Smooth muscle cell (in vitro differentiated cells): ENCODE measurements around the gene ZNF23. TPM values are rescaled to one million over a fixed set of nuclear protein-coding genes. Genes with fewer than 3 reads are reported as not detected.

Experiments used
- DNase-seq: peaks from one replicate; lab custom pipeline; 2025; ENCODE audit not compliant: unreplicated experiment; lab: John Stamatoyannopoulos, UW
- H2AFZ ChIP-seq: fragments of 200-600 bp; sonication (generic); 2 replicates; pipeline ENCODE4 v1.6.0; 2016; ENCODE audit warnings: antibody characterized with exemption, low read depth, mild to moderate bottlenecking
- H3F3A ChIP-seq: fragments of 200-600 bp; sonication (generic); 2 replicates; pipeline ENCODE4 v1.6.0; 2017; ENCODE audit warnings: antibody characterized with exemption, low read depth
- H3K27ac ChIP-seq: fragments of 200-600 bp; sonication (generic); 2 replicates; pipeline ENCODE4 v1.5.1; 2016; ENCODE audit warnings: low read depth, mild to moderate bottlenecking
- H3K27me3 ChIP-seq: fragments of 200-600 bp; sonication (generic); 2 replicates; pipeline ENCODE4 v1.6.1; 2016; ENCODE audit warnings: low read depth, mild to moderate bottlenecking
- H3K36me3 ChIP-seq: fragments of 200-600 bp; sonication (generic); 2 replicates; pipeline ENCODE4 v1.5.1; 2016; ENCODE audit warnings: low read depth
- H3K4me1 ChIP-seq: fragments of 200-600 bp; sonication (generic); 2 replicates; pipeline ENCODE4 v1.5.1; 2016; ENCODE audit warnings: low read depth
- H3K4me2 ChIP-seq: fragments of 200-600 bp; sonication (generic); 2 replicates; pipeline ENCODE4 v1.6.0; 2016; ENCODE audit warnings: mild to moderate bottlenecking
- H3K4me3 ChIP-seq: fragments of 200-600 bp; sonication (generic); 2 replicates; pipeline ENCODE4 v1.5.1; 2016; ENCODE audit warnings: mild to moderate bottlenecking
- H3K79me2 ChIP-seq: fragments of 200-600 bp; sonication (generic); 2 replicates; pipeline ENCODE4 v1.6.0; 2016; ENCODE audit warnings: low read depth, mild to moderate bottlenecking
- H3K9ac ChIP-seq: fragments of 200-600 bp; sonication (generic); 2 replicates; pipeline ENCODE4 v1.6.0; 2016; ENCODE audit warnings: low read depth
- H3K9me3 ChIP-seq: fragments of 200-600 bp; sonication (generic); replicated peaks from 2 replicates; pipeline ENCODE4 v1.5.1; 2016; ENCODE audit warnings: low read depth
- H4K20me1 ChIP-seq: fragments of 200-600 bp; sonication (generic); 2 replicates; pipeline ENCODE4 v1.6.0; 2016; ENCODE audit warnings: low read depth
- WGBS: methylation state at CpG from one replicate; pipeline ENCODE4 v1.1.7; 2016; ENCODE audit warnings: low lambda C conversion rate; 5-methylcytosine and 5-hydroxymethylcytosine counted together
- polyA plus RNA-seq: library from polyadenylated mRNA; unstranded; fragments of >200 nt; fragmentation: Nextera tagmentation; extraction: Ambion mirVana; gene quantifications from 2 replicates; pipeline ENCODE4 v1.2.1, GENCODE V29; 2016
- total RNA-seq: library from RNA; depleted of rRNA; stranded (reverse); fragments of >200 nt; gene quantifications from 2 replicates; pipeline ENCODE4 v1.2.3, GENCODE V29; 2014
- TF ChIP-seq, protein P1 (sequence below): fragments of 200-600 bp; sonication (generic); IDR thresholded peaks from 2 replicates; pipeline ENCODE4 v1.5.1; 2017; ENCODE audit warnings: borderline replicate concordance, mild to moderate bottlenecking, antibody characterized with exemption; ENCODE audit not compliant: insufficient read depth, poor library complexity, severe bottlenecking

The ZNF23 gene
- total and polyA plus RNA-seq, 2 experiments from 2014 or later, result 6.8 to 13.1 TPM

GRCh38 chr16:71473891-71474290 is 11.8 kb upstream of the ZNF23 start:
- Histone ChIP-seq H3K4me1 (no peaks in the 10 kb centered on the region), H3F3A (no peaks in the 10 kb centered on the region), H3K27ac (no peak overlapping the region), H3K4me3 (no peak overlapping the region), H3K9me3 (no peaks in the 10 kb centered on the region), H3K79me2 (no peaks in the 10 kb centered on the region), H4K20me1 (no peaks in the 10 kb centered on the region), H3K36me3 (no peaks in the 10 kb centered on the region), H3K9ac (no peak overlapping the region), H3K4me2 (no peak overlapping the region), H3K27me3 (no peaks in the 10 kb centered on the region), H2AFZ (no peak overlapping the region)
- TF ChIP-seq, protein P1, sequence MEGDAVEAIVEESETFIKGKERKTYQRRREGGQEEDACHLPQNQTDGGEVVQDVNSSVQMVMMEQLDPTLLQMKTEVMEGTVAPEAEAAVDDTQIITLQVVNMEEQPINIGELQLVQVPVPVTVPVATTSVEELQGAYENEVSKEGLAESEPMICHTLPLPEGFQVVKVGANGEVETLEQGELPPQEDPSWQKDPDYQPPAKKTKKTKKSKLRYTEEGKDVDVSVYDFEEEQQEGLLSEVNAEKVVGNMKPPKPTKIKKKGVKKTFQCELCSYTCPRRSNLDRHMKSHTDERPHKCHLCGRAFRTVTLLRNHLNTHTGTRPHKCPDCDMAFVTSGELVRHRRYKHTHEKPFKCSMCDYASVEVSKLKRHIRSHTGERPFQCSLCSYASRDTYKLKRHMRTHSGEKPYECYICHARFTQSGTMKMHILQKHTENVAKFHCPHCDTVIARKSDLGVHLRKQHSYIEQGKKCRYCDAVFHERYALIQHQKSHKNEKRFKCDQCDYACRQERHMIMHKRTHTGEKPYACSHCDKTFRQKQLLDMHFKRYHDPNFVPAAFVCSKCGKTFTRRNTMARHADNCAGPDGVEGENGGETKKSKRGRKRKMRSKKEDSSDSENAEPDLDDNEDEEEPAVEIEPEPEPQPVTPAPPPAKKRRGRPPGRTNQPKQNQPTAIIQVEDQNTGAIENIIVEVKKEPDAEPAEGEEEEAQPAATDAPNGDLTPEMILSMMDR, result no peak
- 87% methylated on average over 5 of the region's 5 CpGs for WGBS
- DNase-seq, result no peak

DNA sequence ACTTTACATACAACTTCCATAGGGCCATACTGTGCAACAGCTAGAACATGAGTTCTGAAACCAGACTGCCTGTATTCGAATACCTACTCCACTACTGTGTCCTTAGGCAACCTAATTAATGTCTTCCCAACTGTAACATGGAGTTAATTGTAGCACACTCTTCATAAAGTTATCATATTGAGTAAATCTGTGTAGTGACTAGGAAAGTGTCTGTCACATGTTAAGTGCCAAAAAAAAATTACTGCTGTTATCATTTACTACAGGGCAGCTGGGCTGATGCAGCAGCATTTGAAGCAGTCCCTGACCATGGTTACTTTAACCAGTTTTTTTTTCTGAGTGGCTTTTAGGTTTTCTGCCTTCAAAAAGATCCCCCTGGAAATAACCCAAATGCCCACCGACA is 10.9 kb upstream of the ZNF23 start:
- Histone ChIP-seq H3K4me3 (no peak overlapping the region), H3K27me3 (no peaks in the 10 kb centered on the region), H3K4me1 (no peaks in the 10 kb centered on the region), H3K79me2 (no peaks in the 10 kb centered on the region), H3K27ac (no peak overlapping the region), H3K9me3 (no peaks in the 10 kb centered on the region), H3K4me2 (no peak overlapping the region), H3K9ac (no peak overlapping the region), H4K20me1 (no peaks in the 10 kb centered on the region), H3K36me3 (no peaks in the 10 kb centered on the region), H3F3A (no peaks in the 10 kb centered on the region), H2AFZ (no peak overlapping the region)
- DNase-seq, result no peak
- WGBS, result 96% methylated on average over 2 of the region's 2 CpGs
- TF ChIP-seq, protein P1, result no peak

DNA sequence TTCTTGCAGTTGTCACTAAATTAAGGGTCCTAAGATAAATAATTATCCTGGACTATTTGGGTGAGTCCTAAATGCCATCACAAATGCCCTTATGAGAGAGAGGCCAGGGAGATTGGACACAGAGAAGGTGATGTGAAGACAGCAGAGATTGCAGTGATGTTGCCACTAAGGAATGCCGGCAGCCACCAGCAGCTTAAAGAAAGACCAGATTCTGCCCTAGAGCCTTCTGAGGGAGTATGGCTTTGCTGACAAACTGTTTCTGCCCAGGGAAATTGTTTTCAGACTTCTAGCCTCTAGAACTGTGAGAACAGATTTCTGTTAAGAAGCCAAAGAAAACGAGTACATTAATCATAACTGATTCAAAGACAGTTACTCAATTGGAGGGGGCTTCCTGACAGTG is 10.0 kb upstream of the ZNF23 start:
- no peaks in the 10 kb centered on the region for H3K36me3 ChIP-seq
- no peak overlapping the region for H3K4me2 ChIP-seq
- no peaks in the 10 kb centered on the region for H4K20me1 ChIP-seq
- H3K9me3 ChIP-seq, result no peaks in the 10 kb centered on the region
- no peaks in the 10 kb centered on the region for H3K4me1 ChIP-seq
- DNase-seq, result no peak
- 63% methylated on average over 2 of the region's 2 CpGs for WGBS
- no peak overlapping the region for H3K9ac ChIP-seq
- H3K27ac ChIP-seq, result no peak overlapping the region
- no peaks in the 10 kb centered on the region for H3K27me3 ChIP-seq
- H3K4me3 ChIP-seq, result no peak overlapping the region
- H3F3A ChIP-seq, result no peaks in the 10 kb centered on the region
- H2AFZ ChIP-seq, result no peak overlapping the region
- no peaks in the 10 kb centered on the region for H3K79me2 ChIP-seq
- TF ChIP-seq, protein P1, result no peak

DNA sequence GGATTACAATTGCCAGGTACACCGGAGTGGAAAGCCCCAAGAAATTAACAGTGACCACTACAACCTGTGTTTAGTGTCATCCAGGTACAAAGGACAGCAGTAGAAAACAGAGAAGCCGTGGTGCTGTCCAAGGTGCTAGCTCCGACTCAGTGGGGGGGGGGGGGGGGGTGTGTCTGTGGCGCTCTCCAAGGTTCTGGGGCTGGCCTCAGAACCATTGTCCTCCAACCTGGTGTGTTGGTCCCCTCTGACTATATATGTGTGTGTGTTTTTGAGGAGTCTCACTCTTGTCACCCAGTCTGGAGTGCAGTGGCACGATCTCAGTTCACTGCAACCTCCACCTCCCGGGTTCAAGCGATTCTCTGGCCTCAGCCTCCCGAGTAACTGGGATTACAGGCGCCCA is 5.8 kb upstream of the ZNF23 start:
- Histone ChIP-seq H3K4me1 (peaks cover 1% of the 10 kb centered on the region), H3K27me3 (no peaks in the 10 kb centered on the region), H3K79me2 (no peaks in the 10 kb centered on the region), H3F3A (no peaks in the 10 kb centered on the region), H3K36me3 (no peaks in the 10 kb centered on the region), H2AFZ (no peak overlapping the region), H4K20me1 (no peaks in the 10 kb centered on the region), H3K4me2 (no peak overlapping the region), H3K9ac (no peak overlapping the region), H3K9me3 (no peaks in the 10 kb centered on the region), H3K4me3 (no peak overlapping the region), H3K27ac (no peak overlapping the region)
- DNase-seq, result peak; percentile 8
- 43% methylated on average over 8 of the region's 9 CpGs for WGBS
- TF ChIP-seq, protein P1, result no peak
